ENCODE data around the gene ASCC1.

- TF ChIP-seq CTCF (IDR thresholded peaks at IDR 0.05; ENCODE audit: low read depth, low read length, poor library complexity, severe bottlenecking) (no peak), EZH2phosphoT487 (IDR thresholded peaks at IDR 0.05; ENCODE audit: borderline replicate concordance, low read length) (no peak)
These were observed 49.4 kb upstream of the ASCC1 start for GRCh38 chr10:72265508-72265907.
